HCT116 (cell line): Measurements from ENCODE around the gene HLCS. TPM values are rescaled to one million over a fixed set of nuclear protein-coding genes. Genes with fewer than 3 reads are reported as not detected.
A peak's percentile ranks its signal among the peaks of the same experiment; 100 is the strongest.
"Not testable (repeated sequence)": the region's sequence is repeated elsewhere in the genome, so short reads cannot be mapped to it uniquely, and the experiment has no call there.

ENCODE experiments used
- ATAC-seq: fragments of 200-7000 bp; cut with Tn5 transposase; 2 replicates; pipeline ENCODE4 v1.9.1; 2020; ENCODE audit warnings: mild to moderate bottlenecking, moderate library complexity
- BruUV-seq: library from RNA; stranded (reverse); fragments of 400-500 nt; replicated peaks from 2 replicates; lab custom pipeline; 2021; lab: Mats Ljungman, UMichigan
- CTCF ChIA-PET: fragments of 300-600 bp; sonication (Branson Sonifier 250); formaldehyde crosslinking; loops from one replicate; lab custom pipeline; 2021; ENCODE audit warnings: antibody characterized with exemption; lab: Charles Lee
- POLR2A ChIA-PET: fragments of 300-600, 350-600 bp; sonication (Branson Sonifier 250); formaldehyde crosslinking; loops from one replicate; lab custom pipeline; 2021; ENCODE audit warnings: antibody characterized with exemption; lab: Charles Lee
- RAD21 ChIA-PET, 2 experiments: fragments of 300-600 bp; sonication (Branson Sonifier 250); formaldehyde crosslinking; loops; one replicate each; lab custom pipeline; 2023; ENCODE audit warnings: low total read pairs in 2 of 2; ENCODE audit not compliant: uncharacterized antibody in 2 of 2, unreplicated experiment in 2 of 2, low non-redundant PET in 1 of 2; lab: Charles Lee
- DNase-seq: peaks from one replicate; pipeline ENCODE4 v3.0.0-alpha.2; 2010; ENCODE audit warnings: low read depth, low spot score
- H2AFZ ChIP-seq: fragments of 200-600 bp; shearing (Covaris generic), sonication (generic); 2 replicates; pipeline ENCODE4 v1.6.1; 2017; ENCODE audit warnings: low read depth, mixed run types, mixed read lengths, antibody characterized with exemption, low read length; ENCODE audit not compliant: poor library complexity, severe bottlenecking
- H3K27ac ChIP-seq: 2 replicates; pipeline ENCODE4 v1.5.1; 2012; ENCODE audit warnings: low read depth, low read length
- H3K27me3 ChIP-seq: fragments of 200-600 bp; sonication (generic); 2 replicates; pipeline ENCODE4 v1.6.1; 2016; ENCODE audit warnings: mixed run types, low read length, mixed read lengths; ENCODE audit not compliant: insufficient read depth
- H3K36me3 ChIP-seq, 2 experiments: fragments of 200-500 bp in 1 of 2; fragments of 200-600 bp in 1 of 2; sonication (Bioruptor generic) in 1 of 2; sonication (generic) in 1 of 2; 2 replicates each; pipeline versions ENCODE4 v1.5.1 to v1.6.1; 2014 to 2016; ENCODE audit warnings: low read length in 2 of 2, inconsistent platforms in 1 of 2, mixed read lengths in 1 of 2, mixed run types in 1 of 2; ENCODE audit not compliant: insufficient read depth in 2 of 2, control insufficient read depth in 1 of 2
- H3K4me1 ChIP-seq, 2 experiments: fragments of 200-600 bp in 1 of 2; sonication (generic) in 1 of 2; 2 replicates each; pipeline versions ENCODE4 v1.5.1 to v1.6.1; 2012 to 2017; ENCODE audit warnings: low read length in 2 of 2, inconsistent platforms in 1 of 2, mild to moderate bottlenecking in 1 of 2, mixed read lengths in 1 of 2, mixed run types in 1 of 2, moderate library complexity in 1 of 2; ENCODE audit not compliant: insufficient read depth in 2 of 2, control insufficient read depth in 1 of 2
- H3K4me2 ChIP-seq: fragments of 200-600 bp; sonication (generic); 2 replicates; pipeline ENCODE4 v1.6.1; 2017; ENCODE audit warnings: mixed run types, low read length, mixed read lengths
- H3K4me3 ChIP-seq, 2 experiments: fragments of 200-600 bp in 1 of 2; sonication (generic) in 1 of 2; replicated peaks in 1 of 2; 2 replicates each; pipeline ENCODE4 v1.5.1; 2011 to 2016; ENCODE audit warnings: low read length in 2 of 2, control low read depth in 1 of 2, low read depth in 1 of 2, mild to moderate bottlenecking in 1 of 2, mixed read lengths in 1 of 2, mixed run types in 1 of 2
- H3K79me2 ChIP-seq: fragments of 200-600 bp; sonication (generic); 2 replicates; pipeline ENCODE4 v1.6.1; 2017; ENCODE audit warnings: mild to moderate bottlenecking, mixed run types, low read length, moderate library complexity, mixed read lengths; ENCODE audit not compliant: insufficient read depth
- H3K9ac ChIP-seq: fragments of 200-600 bp; sonication (generic); 2 replicates; pipeline ENCODE4 v1.6.1; 2016; ENCODE audit warnings: low read length, mixed read lengths
- H3K9me2 ChIP-seq: fragments of 200-600 bp; sonication (generic), shearing (Covaris generic); 2 replicates; pipeline ENCODE4 v1.6.1; 2017; ENCODE audit warnings: mixed run types, mild to moderate bottlenecking, moderate library complexity; ENCODE audit not compliant: insufficient read depth
- H3K9me3 ChIP-seq, 2 experiments: fragments of 200-500 bp in 1 of 2; fragments of 200-600 bp in 1 of 2; sonication (Bioruptor generic) in 1 of 2; sonication (generic) in 1 of 2; 2 replicates each; pipeline ENCODE4 v1.6.1; 2014 to 2017; ENCODE audit warnings: low read length in 2 of 2, mixed read lengths in 2 of 2, inconsistent platforms in 1 of 2, low read depth in 1 of 2, mild to moderate bottlenecking in 1 of 2, mixed run types in 1 of 2, moderate library complexity in 1 of 2; ENCODE audit not compliant: control insufficient read depth in 1 of 2, insufficient read depth in 1 of 2
- H4K20me1 ChIP-seq: fragments of 200-600 bp; sonication (generic), shearing (Covaris generic); 2 replicates; pipeline ENCODE4 v1.6.1; 2017; ENCODE audit warnings: mixed run types, mild to moderate bottlenecking, moderate library complexity; ENCODE audit not compliant: insufficient read depth
- EZH2 ChIP-seq: fragments of 200-600 bp; sonication (generic); IDR thresholded peaks from 2 replicates; pipeline ENCODE4 v1.6.1; 2017; ENCODE audit warnings: antibody characterized with exemption, mixed run types
- RAD21 ChIP-seq: IDR thresholded peaks from 2 replicates; pipeline ENCODE4 v1.6.1; 2012; ENCODE audit warnings: low read depth, mild to moderate bottlenecking
- SIN3A ChIP-seq: IDR thresholded peaks from 2 replicates; pipeline ENCODE4 v1.6.1; 2012; ENCODE audit warnings: low read depth
- TCF7L2 ChIP-seq: IDR thresholded peaks from 2 replicates; pipeline ENCODE4 v1.7.0; 2011; ENCODE audit warnings: borderline replicate concordance, inconsistent platforms; ENCODE audit not compliant: insufficient read depth, insufficient read length; ENCODE audit errors: extremely low read depth
- intact Hi-C: fragments of 100-400 bp; cut with micrococcal nuclease; formaldehyde crosslinking; loops from 2 replicates; pipeline ENCODE4 v1.10.0; 2022
- total RNA-seq: library from RNA; stranded (reverse); gene quantifications from one replicate; pipeline ENCODE4 v1.2.1, GENCODE V29; 2021; ENCODE audit not compliant: unreplicated experiment
- TF ChIP-seq, protein P1 (sequence below), 3 experiments: fragments of 200-600 bp in 1 of 3; sonication (generic) in 1 of 3; IDR thresholded peaks in 2 of 3; conservative IDR thresholded peaks in 1 of 3; 2 replicates each; pipeline ENCODE4 v1.5.1; 2012 to 2017; ENCODE audit warnings: low read depth in 2 of 3, low read length in 2 of 3, antibody characterized with exemption in 1 of 3, borderline replicate concordance in 1 of 3, control low read depth in 1 of 3, mild to moderate bottlenecking in 1 of 3, mixed read lengths in 1 of 3, mixed run types in 1 of 3, moderate library complexity in 1 of 3; ENCODE audit not compliant: insufficient read depth in 1 of 3

Gene HLCS
- total RNA-seq, 1 experiment from 2014 or later = 18.5 TPM

DNA sequence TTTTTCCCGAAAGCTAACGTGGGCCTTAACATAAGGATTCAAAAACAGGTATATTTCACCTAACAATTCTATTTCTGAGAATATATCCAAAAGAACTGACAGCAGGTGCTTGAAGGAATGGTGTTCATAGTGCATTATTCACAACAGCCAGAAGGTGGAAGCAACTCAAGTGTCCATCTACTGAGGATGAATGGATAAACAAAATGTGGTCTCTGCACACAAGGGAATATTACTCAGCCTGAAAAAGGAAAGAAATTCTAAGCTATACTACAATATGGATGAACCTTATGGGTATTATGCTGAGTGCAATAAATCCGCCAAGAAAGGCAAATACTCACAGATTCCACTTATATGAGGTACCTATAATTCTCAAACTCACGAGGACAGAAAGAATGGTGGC is 33.9 kb upstream of the HLCS start:
- H3K4me3 ChIP-seq = no peak overlapping the region
- no peak overlapping the region for H3K4me2 ChIP-seq
- H3K36me3 ChIP-seq = no peaks in the 10 kb centered on the region
- H3K9me2 ChIP-seq = no peaks in the 10 kb centered on the region
- intact Hi-C loops = no loop called here
- RAD21 ChIA-PET = no interaction called here
- no peaks in the 10 kb centered on the region for H3K27me3 ChIP-seq
- POLR2A ChIA-PET = no interaction called here
- ATAC-seq (peak; percentile 61; the same call in 1 of the 2 replicates), DNase-seq (peak; percentile 19)
- H4K20me1 ChIP-seq = no peaks in the 10 kb centered on the region
- H3K4me1 ChIP-seq = no peaks in the 10 kb centered on the region
- no peaks in the 10 kb centered on the region for H3K79me2 ChIP-seq
- no peak overlapping the region for H3K27ac ChIP-seq
- no peak overlapping the region for H3K9ac ChIP-seq
- BruUV-seq = no TSS peak
- H3K9me3 ChIP-seq = no peaks in the 10 kb centered on the region
- TF ChIP-seq RAD21 = peak; percentile 27; the same call in 1 of the 2 replicates
- TF ChIP-seq EZH2 = no peak
- TF ChIP-seq, protein P1, sequence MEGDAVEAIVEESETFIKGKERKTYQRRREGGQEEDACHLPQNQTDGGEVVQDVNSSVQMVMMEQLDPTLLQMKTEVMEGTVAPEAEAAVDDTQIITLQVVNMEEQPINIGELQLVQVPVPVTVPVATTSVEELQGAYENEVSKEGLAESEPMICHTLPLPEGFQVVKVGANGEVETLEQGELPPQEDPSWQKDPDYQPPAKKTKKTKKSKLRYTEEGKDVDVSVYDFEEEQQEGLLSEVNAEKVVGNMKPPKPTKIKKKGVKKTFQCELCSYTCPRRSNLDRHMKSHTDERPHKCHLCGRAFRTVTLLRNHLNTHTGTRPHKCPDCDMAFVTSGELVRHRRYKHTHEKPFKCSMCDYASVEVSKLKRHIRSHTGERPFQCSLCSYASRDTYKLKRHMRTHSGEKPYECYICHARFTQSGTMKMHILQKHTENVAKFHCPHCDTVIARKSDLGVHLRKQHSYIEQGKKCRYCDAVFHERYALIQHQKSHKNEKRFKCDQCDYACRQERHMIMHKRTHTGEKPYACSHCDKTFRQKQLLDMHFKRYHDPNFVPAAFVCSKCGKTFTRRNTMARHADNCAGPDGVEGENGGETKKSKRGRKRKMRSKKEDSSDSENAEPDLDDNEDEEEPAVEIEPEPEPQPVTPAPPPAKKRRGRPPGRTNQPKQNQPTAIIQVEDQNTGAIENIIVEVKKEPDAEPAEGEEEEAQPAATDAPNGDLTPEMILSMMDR (IDR thresholded peaks at IDR 0.05 in 2 of 3, conservative IDR thresholded peaks at IDR 0.05 in 1 of 3; ENCODE audit: borderline replicate concordance in 1 of 3, insufficient read depth in 1 of 3, low read depth in 2 of 3, low read length in 2 of 3) = peak; percentile 15 to 37 (median 26); a peak in 4 of 6 replicates
- CTCF ChIA-PET = interaction anchor here (1.2 to 1.7 kb wide), 2 partner anchors 10 to 11 kb away, joined by 3 to 7 read pairs; no protein-coding TSS in a partner anchor
- H2AFZ ChIP-seq = no peak overlapping the region

DNA sequence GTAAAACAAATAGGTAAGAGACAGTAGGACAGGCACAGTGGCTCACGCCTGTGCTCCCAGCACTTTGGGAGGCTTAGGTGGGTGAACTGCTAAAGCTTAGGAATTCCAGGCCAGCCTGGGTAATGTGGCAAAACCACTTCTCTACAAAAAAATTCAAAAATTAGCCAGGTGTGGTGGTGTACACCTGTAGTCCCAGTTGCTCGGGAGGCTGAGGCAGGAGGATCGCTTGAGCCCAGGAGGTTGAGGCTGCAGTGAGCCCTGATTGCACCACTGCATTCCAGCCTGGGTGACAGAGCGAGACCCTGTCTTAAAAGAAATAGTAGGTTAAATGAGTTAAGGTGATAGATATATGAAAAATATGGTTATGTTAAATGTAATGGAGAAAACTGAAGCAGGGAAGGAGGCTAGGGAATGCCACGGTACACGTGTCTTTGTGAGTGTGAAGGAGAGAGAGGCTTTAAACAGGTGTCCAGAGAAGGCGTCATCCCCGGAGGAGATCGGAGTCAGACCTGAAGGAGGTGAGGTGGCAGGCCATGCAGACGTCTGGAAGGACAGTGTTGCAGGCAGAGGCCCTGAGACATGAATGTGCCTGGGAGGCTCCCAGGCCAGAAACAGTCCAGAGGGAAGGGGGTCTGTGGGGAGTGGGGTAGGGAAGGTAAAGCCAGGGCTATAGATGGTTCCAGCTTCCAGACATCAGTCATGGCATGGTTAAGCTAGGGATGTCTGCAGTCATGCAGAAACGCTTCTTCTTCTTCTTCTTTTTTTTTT is 32.8 kb upstream of the HLCS start:
- POLR2A ChIA-PET = no interaction called here

GRCh38 chr21:36995285-36995684 is 28.8 kb upstream of the HLCS start:
- H3K4me3 ChIP-seq, H3K79me2 ChIP-seq, H3K4me2 ChIP-seq, BruUV-seq, DNase-seq, H3K27ac ChIP-seq, H2AFZ ChIP-seq, H4K20me1 ChIP-seq, H3K27me3 ChIP-seq, RAD21 ChIA-PET, H3K4me1 ChIP-seq, H3K36me3 ChIP-seq, POLR2A ChIA-PET, intact Hi-C loops, H3K9me2 ChIP-seq, ATAC-seq, H3K9ac ChIP-seq, H3K9me3 ChIP-seq: not testable (repeated sequence)
- CTCF ChIA-PET = interaction anchor here (0.6 kb wide), 1 partner anchor 18 kb away, joined by 3 read pairs; no protein-coding TSS in a partner anchor

More for the DNA sequence above, 32.8 kb upstream of the HLCS start:
- no peaks in the 10 kb centered on the region for H3K79me2 ChIP-seq
- H3K4me1 ChIP-seq = no peaks in the 10 kb centered on the region
- no peak overlapping the region for H3K4me3 ChIP-seq
- H3K9me2 ChIP-seq = no peaks in the 10 kb centered on the region
- DNase-seq = no peak
- H3K27ac ChIP-seq = no peak overlapping the region
- H2AFZ ChIP-seq = no peak overlapping the region
- no peaks in the 10 kb centered on the region for H4K20me1 ChIP-seq
- no TSS peak for BruUV-seq
- H3K4me2 ChIP-seq = no peak overlapping the region
- CTCF ChIA-PET = interaction anchor here (1.0 to 1.7 kb wide), 4 partner anchors 9 to 11 kb away, joined by 4 to 7 read pairs (median 4); no protein-coding TSS in a partner anchor
- no peak for ATAC-seq
- no peak overlapping the region for H3K9ac ChIP-seq
- H3K36me3 ChIP-seq = no peaks in the 10 kb centered on the region
- H3K27me3 ChIP-seq = no peaks in the 10 kb centered on the region
- intact Hi-C loops = no loop called here
- TF ChIP-seq SIN3A = no peak
- TF ChIP-seq TCF7L2 = no peak
- TF ChIP-seq RAD21 = no peak
- RAD21 ChIA-PET = no interaction called here
- H3K9me3 ChIP-seq = no peaks in the 10 kb centered on the region
